Measurements from ENCODE around the gene SERPINB1.

The SERPINB1 gene

DNA sequence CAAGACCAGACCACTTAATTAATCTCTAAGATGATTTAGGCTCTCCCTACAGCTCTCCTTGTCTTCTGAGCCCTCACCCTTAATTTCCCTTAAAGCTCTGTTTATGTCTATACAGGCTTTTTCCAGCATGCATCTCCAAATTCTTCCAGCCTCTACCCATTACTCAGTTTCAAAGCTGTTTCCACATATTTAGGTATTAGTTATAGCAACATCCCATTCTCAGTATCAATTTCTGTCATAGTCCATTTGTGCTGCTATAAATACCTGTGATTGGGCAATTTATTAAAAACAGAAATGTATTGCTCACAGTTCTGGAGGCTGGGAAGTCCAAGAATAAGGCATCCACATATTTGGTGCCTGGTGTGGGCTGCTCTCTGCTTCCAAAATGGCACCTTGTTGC, 2.3 kb upstream of the SERPINB1 start:
- DNase-seq, result no peak

- DNase-seq, result no peak
Measured at GRCh38 chr6:2843138-2843740, 1.6 kb upstream of the SERPINB1 start.

DNA sequence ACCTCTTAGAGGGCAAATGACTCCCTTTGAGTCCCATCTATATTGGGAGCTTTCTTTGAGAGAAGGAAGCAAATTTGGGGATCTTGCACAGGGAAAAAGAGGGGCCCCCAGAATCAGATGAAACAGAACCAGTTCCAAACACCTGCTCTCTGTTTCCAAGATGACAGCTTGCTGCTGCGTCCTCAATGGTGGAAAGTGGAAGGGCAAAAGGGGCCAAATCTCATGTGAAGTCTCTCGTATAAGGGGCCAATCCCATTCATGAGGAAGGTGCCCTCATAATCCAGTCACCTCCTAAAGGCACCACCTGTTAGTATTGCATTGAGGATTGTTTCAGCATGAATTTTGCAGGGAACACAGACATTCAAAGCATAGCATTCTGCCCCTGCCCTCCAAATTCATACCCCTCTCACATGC, 483 bp upstream of the SERPINB1 start:
- no peak for DNase-seq

DNA sequence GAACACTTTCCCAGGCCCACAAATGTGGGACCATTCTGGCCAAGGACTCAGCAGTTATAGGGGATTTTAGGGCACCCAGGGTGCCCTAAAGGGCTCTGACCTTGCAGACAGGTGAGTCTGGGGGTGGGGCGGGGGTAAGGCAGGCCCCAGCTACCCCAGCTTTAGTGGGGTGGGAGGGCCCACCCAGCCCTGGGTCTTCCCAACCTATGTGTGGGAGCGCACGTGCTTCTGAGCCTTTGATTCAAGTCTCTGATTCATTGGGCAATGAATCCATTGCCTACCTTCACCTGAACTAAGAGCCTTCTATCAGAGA, 958 bp downstream of the SERPINB1 start:
- DNase-seq, result no peak

- DNase-seq, result no peak
Measured at GRCh38 chr6:2839982-2840748, 1.5 kb downstream of the SERPINB1 start.

DNA sequence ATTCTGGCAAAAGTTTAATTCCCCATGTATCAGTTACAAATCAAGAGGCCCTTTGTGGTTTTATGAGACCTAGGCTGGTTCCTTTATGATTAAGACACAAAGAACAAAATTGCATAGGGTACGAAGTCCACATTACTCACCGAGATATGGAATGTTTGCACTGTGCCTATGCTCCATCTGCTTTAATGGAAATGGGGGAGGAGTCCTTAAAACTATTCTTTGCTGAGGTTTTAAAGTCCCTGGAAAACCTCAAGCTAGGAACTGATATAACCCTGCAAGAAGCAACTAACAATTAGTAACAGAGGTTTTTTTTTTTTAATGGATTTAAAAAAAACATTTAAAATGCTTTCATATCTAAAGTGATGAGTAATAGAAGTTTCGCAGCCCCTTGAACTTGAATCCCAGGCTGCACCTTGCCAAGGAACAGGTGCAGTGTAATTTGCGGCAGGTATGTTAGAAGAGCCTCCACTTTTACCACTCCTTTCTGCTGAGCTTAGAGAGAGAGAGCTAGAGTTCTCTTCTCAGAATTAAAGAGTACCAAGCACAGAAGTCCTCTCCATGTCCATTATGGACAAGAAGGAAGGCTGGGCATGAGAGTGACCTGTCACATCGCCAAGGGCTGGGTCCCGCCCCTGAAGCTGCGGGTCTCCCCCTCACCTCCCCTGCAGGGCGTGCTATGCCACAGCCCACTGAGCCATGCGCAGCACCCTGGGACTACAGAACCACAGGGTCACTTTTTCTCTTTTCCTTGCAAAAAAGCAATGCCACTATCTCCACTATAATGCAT, 2.3 kb downstream of the SERPINB1 start:
- no peak for DNase-seq

DNA sequence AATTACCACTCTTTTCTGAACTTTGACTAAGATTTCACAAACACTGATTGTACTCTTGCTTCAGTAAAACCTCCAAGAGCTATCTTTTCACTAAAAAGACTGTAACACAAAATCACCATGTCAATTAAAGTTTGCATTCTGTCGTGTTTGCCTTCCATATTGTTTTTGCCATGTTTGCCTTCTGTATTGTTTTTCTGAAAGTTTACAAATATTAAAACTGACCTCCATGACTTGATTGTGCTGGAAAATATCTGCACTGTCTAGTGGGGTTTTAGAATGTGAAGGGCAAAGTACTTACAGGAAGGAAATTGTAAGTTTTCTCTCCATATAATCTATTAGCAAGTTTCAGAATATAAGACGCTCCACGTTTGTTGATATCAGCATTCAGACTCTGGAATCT, 3.4 kb downstream of the SERPINB1 start:
- no peak for DNase-seq

- DNase-seq, result no peak
Measured at GRCh38 chr6:2834262-2834661, 7.4 kb downstream of the SERPINB1 start.

- no peak for DNase-seq
Measured at GRCh38 chr6:2831392-2831791, 10.3 kb downstream of the SERPINB1 start.

DNA sequence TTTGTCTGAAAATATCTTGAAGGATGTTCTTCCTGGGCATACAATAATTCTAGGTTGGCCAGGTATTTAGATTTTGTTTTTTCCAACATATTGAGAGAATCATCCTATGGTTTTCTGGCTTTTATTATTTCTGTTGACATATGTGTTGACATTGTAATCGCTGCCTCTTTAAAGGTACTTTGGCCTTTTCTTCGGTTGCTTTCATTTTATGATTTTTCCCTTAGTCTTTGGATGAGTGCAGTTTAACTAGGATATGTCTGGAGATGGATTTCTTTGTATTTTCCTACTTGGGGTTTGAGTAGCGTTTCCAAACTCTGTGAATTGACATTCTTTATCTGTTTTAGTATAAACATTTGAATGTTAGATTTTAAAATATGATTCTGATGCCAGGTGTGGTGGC, 11.5 kb downstream of the SERPINB1 start:
- no peak for DNase-seq

DNA sequence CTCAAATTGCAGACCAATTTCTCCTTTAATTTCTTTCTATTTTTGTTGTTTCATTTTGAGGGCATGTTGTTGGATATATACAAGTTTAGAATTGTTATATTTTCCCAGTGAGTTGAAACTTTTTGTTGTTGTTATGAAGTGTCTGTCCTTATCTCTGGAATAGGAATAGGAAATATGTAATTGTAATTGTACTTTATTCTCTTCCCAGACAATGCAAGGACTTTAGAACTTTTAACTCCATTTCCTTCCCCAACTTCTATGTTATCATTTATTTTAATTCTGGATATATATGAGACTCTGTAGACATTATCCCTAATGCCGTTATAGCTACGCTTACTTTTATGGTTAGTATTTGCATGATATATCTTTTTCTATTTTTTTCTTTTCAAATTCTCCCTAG, 12.4 kb downstream of the SERPINB1 start:
- DNase-seq, result no peak

DNA sequence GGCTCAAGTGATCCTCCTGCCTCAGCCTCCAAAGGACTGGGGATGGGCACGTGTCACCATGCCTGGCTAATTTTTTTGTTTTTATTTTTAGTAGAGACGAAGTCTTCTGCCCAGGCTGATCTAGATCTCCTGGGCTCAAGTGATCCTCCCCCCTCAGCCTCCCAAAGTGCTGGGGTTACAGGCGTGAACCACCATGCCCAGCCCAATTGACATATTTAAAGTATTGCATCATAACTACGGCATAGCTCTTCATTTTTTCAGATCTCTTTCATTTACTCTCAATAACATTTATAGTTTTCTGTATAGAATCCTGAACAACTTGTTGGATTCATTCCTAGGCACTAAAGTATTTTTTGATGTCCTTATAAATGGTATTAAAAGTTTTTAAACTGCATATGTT, 13.0 kb downstream of the SERPINB1 start:
- DNase-seq, result no peak

GRCh38 chr6:2827142-2827541, 14.5 kb downstream of the SERPINB1 start:
- DNase-seq, result no peak

GRCh38 chr6:2826131-2826530, 15.5 kb downstream of the SERPINB1 start:
- no peak for DNase-seq

- no peak for DNase-seq
Measured at GRCh38 chr6:2823104-2823850, 18.4 kb downstream of the SERPINB1 start.

DNA sequence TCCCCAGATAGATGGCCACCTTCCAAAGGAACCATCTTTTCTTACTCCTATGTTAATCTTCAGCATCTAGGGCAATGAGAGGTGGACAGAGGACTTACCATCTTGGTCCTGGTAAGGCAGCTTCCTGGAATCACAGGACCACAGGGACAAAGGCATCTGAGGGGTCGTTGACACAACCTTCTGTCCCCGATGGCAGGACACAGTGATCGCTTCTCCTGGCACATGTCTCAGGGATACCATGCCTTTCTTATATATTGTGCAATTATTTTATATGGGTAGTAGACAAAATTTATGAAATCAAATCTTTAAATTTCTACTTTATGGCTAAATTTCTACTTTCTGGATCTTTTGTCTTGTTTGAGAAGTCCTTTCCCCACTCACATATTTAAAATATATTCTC, 20.1 kb downstream of the SERPINB1 start:
- DNase-seq, result no peak

GRCh38 chr6:2820415-2820814, 21.2 kb downstream of the SERPINB1 start:
- DNase-seq, result no peak

- DNase-seq, result no peak
Measured at GRCh38 chr6:2819978-2820377, 21.7 kb downstream of the SERPINB1 start.

DNA sequence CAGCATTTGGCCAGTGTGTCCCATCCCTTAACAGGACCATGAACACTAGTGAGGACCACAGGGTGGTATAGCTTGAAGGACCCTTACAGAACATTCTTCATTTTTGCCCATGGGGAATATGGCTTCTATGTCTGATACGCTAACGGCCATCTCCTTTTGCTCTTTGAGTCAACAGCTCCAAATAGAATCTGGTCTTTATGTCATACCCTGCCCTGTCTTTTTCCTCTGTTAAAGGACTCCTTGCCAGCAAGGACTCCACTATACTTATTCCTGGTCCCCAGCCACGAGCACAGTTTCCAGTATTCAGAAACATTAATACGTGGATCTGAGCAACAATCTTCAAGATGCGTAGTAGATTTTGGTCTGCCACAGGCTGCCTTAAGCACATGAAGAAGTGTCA, 22.5 kb downstream of the SERPINB1 start:
- DNase-seq, result no peak

DNA sequence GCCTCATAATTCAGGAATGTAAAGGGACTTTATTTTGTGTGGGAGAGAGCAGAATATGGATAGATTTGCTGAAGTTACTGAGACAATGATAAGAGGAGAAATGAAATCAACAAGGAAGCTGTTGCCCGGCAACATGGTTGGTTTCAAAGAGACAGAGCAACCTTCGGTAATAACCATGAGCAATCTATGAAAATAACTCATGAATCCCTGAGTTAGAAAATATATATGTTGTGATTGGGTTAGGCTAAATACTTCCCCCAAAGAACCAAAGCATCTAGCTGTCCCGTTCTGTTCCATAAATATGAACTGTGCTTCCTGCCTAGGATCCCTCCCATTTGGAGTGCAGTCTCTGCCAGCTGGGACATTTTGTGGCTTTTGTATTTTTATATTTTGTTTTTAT, 23.1 kb downstream of the SERPINB1 start:
- DNase-seq, result no peak

GRCh38 chr6:2817903-2818443, 23.7 kb downstream of the SERPINB1 start:
- DNase-seq, result no peak

DNA sequence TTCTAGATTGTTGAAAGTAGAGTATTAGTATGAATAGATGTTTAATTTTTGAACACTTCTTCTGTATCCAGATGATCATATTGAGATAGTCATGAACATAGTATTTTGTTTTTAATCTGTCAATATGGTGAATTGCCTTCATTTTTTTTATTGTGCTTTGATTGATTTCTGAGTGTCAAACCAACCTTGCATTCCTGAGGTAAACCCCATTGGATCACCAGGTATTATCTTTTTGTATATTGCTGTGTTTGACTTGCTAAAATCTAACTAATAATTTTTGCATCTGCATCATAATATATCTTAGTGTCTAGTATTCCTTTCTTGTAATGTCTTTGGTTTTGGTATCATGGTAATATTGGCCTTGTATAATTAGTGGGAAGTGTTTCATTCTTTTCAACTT, 25.5 kb downstream of the SERPINB1 start:
- no peak for DNase-seq

- no peak for DNase-seq
Measured at GRCh38 chr6:2812695-2813094, 29.0 kb downstream of the SERPINB1 start.
